A549 (cell line): ENCODE measurements around the gene POLR2H. TPM values are rescaled to one million over a fixed set of nuclear protein-coding genes. Genes with fewer than 3 reads are reported as not detected.

Experiments
- ATAC-seq, 2 experiments: fragments of 200-7000 bp in 1 of 2; fragments of >200 bp in 1 of 2; cut with Nextera tagmentation in 1 of 2; cut with Tn5 transposase in 1 of 2; 3 replicates each; pipeline versions ENCODE4 v1.8.0 to v1.9.1; 2018 to 2020; ENCODE audit warnings: mild to moderate bottlenecking in 1 of 2, moderate library complexity in 1 of 2
- CTCF ChIA-PET: fragments of 300-600 bp; sonication (Branson Sonifier 250); formaldehyde crosslinking; extraction: SDS; loops from one replicate; lab custom pipeline; 2021; ENCODE audit warnings: antibody characterized with exemption, inconsistent platforms; lab: Yijun Ruan, JAX
- POLR2A ChIA-PET: fragments of 350-600 bp; formaldehyde crosslinking; extraction: SDS; loops from one replicate; lab custom pipeline; 2021; ENCODE audit warnings: antibody characterized with exemption, inconsistent platforms; lab: Yijun Ruan, JAX
- DNase-seq, 2 experiments: peaks; one replicate each; pipeline versions ENCODE4 v3.0.0 to v3.0.0-alpha.2; 2011 to 2016; ENCODE audit warnings: low read depth in 1 of 2, low spot score in 1 of 2
- FAIRE-seq: peaks from 2 replicates; lab custom pipeline; 2011; peaks lifted over from hg19 to GRCh38; lab: Jason Lieb, UNC
- H3K27ac ChIP-seq, 2 experiments: fragments of >200 bp; sonication (Bioruptor Twin); formaldehyde crosslinking; 3 replicates each; pipeline ENCODE4 v1.5.1; 2016 to 2017
- H3K4me1 ChIP-seq: fragments of >200 bp; sonication (Bioruptor Twin); formaldehyde crosslinking; 3 replicates; pipeline ENCODE4 v1.6.1; 2016
- H3K4me2 ChIP-seq: fragments of >200 bp; sonication (Bioruptor Twin); formaldehyde crosslinking; 3 replicates; pipeline ENCODE4 v1.6.1; 2016
- H3K4me3 ChIP-seq: fragments of >200 bp; sonication (Bioruptor Twin); formaldehyde crosslinking; 3 replicates; pipeline ENCODE4 v1.5.1; 2016
- H3K9me3 ChIP-seq: fragments of >200 bp; sonication (Bioruptor Twin); formaldehyde crosslinking; 3 replicates; pipeline ENCODE4 v1.6.1; 2016
- FOXS1 ChIP-seq: fragments of 250-450 bp; sonication (Bioruptor Pico); IDR thresholded peaks from 2 replicates; pipeline ENCODE4 v1.5.0; 2020; ENCODE audit warnings: mild to moderate bottlenecking, moderate library complexity
- HOXB5 ChIP-seq: fragments of 250-450 bp; sonication (Bioruptor Pico); IDR thresholded peaks from 2 replicates; pipeline ENCODE4 v1.5.0; 2020; ENCODE audit warnings: mild to moderate bottlenecking, moderate library complexity
- MAZ ChIP-seq: fragments of 150-350 bp; IDR thresholded peaks from 2 replicates; pipeline ENCODE4 v1.6.1; 2014; ENCODE audit warnings: antibody characterized with exemption, low read depth, low read length, borderline replicate concordance
- NFE2L2 ChIP-seq: fragments of 150-350 bp; conservative IDR thresholded peaks from 2 replicates; pipeline ENCODE4 v1.6.1; 2014; ENCODE audit warnings: low read length
- RNF2 ChIP-seq: fragments of 200-600 bp; sonication (generic); IDR thresholded peaks from 2 replicates; pipeline ENCODE4 v1.6.1; 2016; ENCODE audit warnings: low read depth, mild to moderate bottlenecking, antibody characterized with exemption, moderate library complexity, borderline replicate concordance
- TP53 ChIP-seq: fragments of 250-450 bp; sonication (Bioruptor Pico); IDR thresholded peaks from 2 replicates; pipeline ENCODE4 v1.5.0; 2021; ENCODE audit warnings: mild to moderate bottlenecking, moderate library complexity
- ZFP36 ChIP-seq: fragments of 450-650 bp; IDR thresholded peaks from 2 replicates; pipeline ENCODE4 v1.6.1; 2014; ENCODE audit warnings: borderline replicate concordance; ENCODE audit not compliant: partially characterized antibody
- WGBS: methylation state at CpG from one replicate; pipeline ENCODE4 v1.1.6; 2017; ENCODE audit errors: missing lambda C conversion rate; 5-methylcytosine and 5-hydroxymethylcytosine counted together
- polyA plus RNA-seq, 4 experiments: library from polyadenylated mRNA; depleted of rRNA in 3 of 4; stranded (reverse); fragments of >200 nt; fragmentation: RNase III in 1 of 4; extraction: RNeasy Plus Mini Kit Qiagen cat#74134 plus additional on column Dnase treatment in 1 of 4; gene quantifications; 2 replicates in 3 of 4; 3 replicates in 1 of 4; pipeline ENCODE4 v1.2.3, GENCODE V29; 2011 to 2017
- TF ChIP-seq, protein P1 (sequence below): IDR thresholded peaks from 2 replicates; pipeline ENCODE4 v1.6.1; 2012
- TF ChIP-seq, protein P2 (sequence below): fragments of >200 bp; sonication (Bioruptor Twin); formaldehyde crosslinking; IDR thresholded peaks from 3 replicates; pipeline ENCODE4 v1.6.1; 2016
- TF ChIP-seq, protein P3 (sequence below): IDR thresholded peaks from 2 replicates; pipeline ENCODE4 v1.6.1; 2012
- TF ChIP-seq, protein P4 (sequence below): fragments of 450-650 bp; IDR thresholded peaks from 2 replicates; pipeline ENCODE4 v1.6.1; 2014; ENCODE audit warnings: antibody characterized with exemption

Gene POLR2H
- polyA plus RNA-seq, 2 of the 4 experiments (the other 2 are of a cell fraction): 104 to 127 TPM

DNA sequence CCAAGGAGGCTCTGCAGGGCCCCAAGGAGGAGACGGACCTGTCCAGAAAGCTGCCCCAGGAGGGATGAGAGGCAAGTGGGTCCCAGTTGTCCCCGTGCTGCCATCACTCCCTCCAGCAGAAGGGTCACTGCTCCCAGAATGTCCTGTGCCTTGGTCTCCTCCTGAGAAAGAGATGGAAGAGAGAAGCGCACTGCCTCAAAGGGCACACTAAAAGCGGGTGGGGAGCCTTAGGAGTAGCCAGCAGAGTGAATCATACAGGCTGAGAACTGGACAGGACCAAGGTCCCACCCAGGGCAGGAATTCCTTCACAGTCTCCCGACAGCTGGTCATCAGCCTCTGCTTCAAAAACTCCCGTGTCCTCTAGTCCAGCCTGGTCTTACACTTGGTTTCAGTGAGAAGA is 11.9 kb downstream of the POLR2H start (continued):
- no peak for TF ChIP-seq MAZ
- TF ChIP-seq, protein P1, sequence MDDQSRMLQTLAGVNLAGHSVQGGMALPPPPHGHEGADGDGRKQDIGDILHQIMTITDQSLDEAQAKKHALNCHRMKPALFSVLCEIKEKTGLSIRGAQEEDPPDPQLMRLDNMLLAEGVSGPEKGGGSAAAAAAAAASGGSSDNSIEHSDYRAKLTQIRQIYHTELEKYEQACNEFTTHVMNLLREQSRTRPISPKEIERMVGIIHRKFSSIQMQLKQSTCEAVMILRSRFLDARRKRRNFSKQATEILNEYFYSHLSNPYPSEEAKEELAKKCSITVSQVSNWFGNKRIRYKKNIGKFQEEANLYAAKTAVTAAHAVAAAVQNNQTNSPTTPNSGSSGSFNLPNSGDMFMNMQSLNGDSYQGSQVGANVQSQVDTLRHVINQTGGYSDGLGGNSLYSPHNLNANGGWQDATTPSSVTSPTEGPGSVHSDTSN: no peak

DNA sequence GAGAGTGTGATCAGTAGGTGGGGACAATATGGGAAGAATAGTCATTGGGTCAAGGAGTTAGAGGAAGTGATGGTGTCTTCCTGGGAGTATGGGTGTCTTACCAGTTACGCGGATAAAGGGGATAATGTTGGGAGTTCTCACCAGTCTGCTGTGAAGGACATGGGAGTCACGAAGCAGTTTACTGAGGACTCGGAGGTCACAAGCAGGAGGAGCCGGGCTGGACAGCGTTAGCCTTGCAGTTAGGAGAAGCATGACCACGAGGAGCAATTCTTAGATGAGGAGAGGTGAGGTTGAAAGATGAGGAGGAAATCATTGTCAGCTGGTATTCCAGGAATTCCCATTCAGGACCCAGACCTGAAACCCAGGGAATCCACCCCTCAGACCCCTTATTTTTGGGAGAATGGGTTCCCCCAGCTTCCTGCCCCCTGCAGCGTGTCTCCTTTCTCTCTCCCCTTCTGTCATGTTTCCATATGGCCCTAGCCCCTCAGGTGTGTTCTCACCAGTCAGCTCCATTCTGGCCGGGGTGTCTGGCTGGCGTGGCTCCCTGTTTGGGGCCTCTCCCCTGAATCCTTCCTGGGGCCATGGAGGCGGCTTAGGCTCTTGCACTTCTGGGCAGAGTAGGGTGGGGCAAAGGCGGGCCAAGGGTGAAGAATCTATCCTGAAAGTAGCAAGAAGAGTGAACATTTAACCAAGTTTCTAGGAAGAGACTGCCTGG is 14.4 kb downstream of the POLR2H start:
- no peak for ATAC-seq
- TF ChIP-seq HOXB5 (CRISPR knock-in tag) (no peak), FOXS1 (CRISPR knock-in tag) (no peak), TP53 (CRISPR knock-in tag) (no peak), RNF2 (no peak)
- TF ChIP-seq, protein P2, sequence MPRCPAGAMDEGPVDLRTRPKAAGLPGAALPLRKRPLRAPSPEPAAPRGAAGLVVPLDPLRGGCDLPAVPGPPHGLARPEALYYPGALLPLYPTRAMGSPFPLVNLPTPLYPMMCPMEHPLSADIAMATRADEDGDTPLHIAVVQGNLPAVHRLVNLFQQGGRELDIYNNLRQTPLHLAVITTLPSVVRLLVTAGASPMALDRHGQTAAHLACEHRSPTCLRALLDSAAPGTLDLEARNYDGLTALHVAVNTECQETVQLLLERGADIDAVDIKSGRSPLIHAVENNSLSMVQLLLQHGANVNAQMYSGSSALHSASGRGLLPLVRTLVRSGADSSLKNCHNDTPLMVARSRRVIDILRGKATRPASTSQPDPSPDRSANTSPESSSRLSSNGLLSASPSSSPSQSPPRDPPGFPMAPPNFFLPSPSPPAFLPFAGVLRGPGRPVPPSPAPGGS: no peak
- TF ChIP-seq, protein P1: no peak
- 66% methylated on average over 12 of the region's 12 CpGs for WGBS
- ChIA-PET CTCF (interaction anchor here (1.0 to 13.6 kb wide), 9 partner anchors 13 to 481 kb away, joined by 3 to 171 read pairs (median 3); no protein-coding TSS in a partner anchor), POLR2A (interaction anchor here (0.6 kb wide), 1 partner anchor 92 kb away, joined by 5 read pairs; no protein-coding TSS in a partner anchor)
- Histone ChIP-seq H3K4me2 (no peak overlapping the region), H3K4me1 (peaks cover 12% of the 10 kb centered on the region; the same call in 2 of the 3 replicates), H3K4me3 (no peak overlapping the region), H3K27ac (no peak overlapping the region), H3K9me3 (no peaks in the 10 kb centered on the region)
- no peak for FAIRE-seq
- no peak for DNase-seq

DNA sequence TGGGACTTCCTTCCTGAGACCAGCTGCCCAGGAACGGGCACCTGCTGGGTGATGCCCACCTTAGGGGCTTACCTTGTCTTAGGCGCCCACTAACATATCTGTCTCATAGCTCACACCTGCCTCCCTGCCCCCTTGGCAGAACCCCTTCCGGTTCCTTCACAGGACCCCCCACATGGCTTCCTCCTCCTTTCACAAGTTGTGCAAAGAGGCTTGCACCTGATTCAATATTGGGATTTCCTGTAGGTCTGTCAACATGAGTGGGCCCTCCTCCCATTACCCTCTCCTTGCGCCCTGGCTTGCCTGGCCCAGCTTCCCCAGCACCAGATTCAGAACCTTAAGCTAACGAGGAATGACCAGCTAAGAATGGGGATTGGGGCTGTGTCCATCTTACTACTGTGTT is 15.9 kb downstream of the POLR2H start:
- Histone ChIP-seq H3K27ac (no peak overlapping the region), H3K4me1 (0 out of 3 replicates have a peak, but pooled peaks cover 4% of the 10 kb centered on the region), H3K4me2 (no peak overlapping the region), H3K4me3 (no peak overlapping the region), H3K9me3 (no peaks in the 10 kb centered on the region)
- WGBS: 77% methylated on average over 5 of the region's 5 CpGs
- ATAC-seq (no peak), DNase-seq (no peak), FAIRE-seq (no peak)
- ChIA-PET CTCF (interaction anchor here (0.6 to 13.6 kb wide), 4 partner anchors 14 to 164 kb away, joined by 3 to 171 read pairs (median 5); no protein-coding TSS in a partner anchor), POLR2A (no interaction called here)
- no peak for TF ChIP-seq NFE2L2
- TF ChIP-seq, protein P3, sequence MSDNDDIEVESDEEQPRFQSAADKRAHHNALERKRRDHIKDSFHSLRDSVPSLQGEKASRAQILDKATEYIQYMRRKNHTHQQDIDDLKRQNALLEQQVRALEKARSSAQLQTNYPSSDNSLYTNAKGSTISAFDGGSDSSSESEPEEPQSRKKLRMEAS: no peak
- TF ChIP-seq, all 56 proteins: peak for 0

DNA sequence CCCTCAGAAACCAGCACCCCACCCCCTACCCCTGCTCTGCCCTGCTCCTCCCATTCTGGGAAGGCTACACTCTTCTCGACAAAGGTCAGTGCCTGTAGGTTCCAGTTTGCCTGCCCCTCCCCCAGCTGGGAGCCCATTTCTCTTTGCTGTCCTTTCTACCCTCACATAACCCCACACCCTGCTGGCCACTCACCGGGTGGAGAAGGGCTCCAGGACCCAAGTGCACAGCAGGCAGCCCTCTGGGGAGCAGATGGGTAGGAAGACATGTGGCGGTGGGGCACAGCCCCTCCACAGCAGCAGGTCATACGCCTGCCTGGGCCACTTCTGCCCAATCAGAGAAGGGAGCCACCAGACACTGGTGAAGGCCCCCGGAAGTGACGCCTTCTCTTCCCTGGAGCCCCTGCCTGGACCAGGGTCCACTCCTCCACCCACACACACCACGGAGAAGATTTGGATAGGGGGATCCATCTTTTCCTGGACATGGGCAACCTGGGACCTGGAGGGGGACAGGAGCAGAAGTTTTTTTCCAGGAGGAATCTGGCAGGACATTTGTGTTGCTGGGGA is 16.5 kb downstream of the POLR2H start, which contains the start of gene THPO:
THPO (minus strand) TSS at position 326 of the 564 bp plus-strand sequence. CDS start 1,948 bp downstream, outside the sequence.
- ChIA-PET CTCF (interaction anchor here (0.6 to 13.6 kb wide), 6 partner anchors 10 to 163 kb away, joined by 3 to 171 read pairs (median 3); no protein-coding TSS in a partner anchor), POLR2A (no interaction called here)
- 36% methylated on average over 3 of the region's 7 CpGs for WGBS
- FAIRE-seq (no peak), DNase-seq (no peak), ATAC-seq (no peak; a peak in 1 of 6 replicates)
- no peak for TF ChIP-seq ZFP36
- TF ChIP-seq, protein P4, sequence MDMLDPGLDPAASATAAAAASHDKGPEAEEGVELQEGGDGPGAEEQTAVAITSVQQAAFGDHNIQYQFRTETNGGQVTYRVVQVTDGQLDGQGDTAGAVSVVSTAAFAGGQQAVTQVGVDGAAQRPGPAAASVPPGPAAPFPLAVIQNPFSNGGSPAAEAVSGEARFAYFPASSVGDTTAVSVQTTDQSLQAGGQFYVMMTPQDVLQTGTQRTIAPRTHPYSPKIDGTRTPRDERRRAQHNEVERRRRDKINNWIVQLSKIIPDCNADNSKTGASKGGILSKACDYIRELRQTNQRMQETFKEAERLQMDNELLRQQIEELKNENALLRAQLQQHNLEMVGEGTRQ: no peak
- no peak within 1 kb of the TSS for H3K4me2 ChIP-seq
- no peak within 1 kb of the TSS for H3K4me3 ChIP-seq
- H3K4me1 ChIP-seq: 0 out of 3 replicates have a peak, but pooled peaks cover 4% of the 10 kb centered on the region
- H3K9me3 ChIP-seq: no peaks in the 10 kb centered on the region
- no peak within 1 kb of the TSS for H3K27ac ChIP-seq
